Measurements from ENCODE around the gene USP53. TPM values are rescaled to one million over a fixed set of nuclear protein-coding genes. Genes with fewer than 3 reads are reported as not detected.

USP53 gene
- total and polyA plus RNA-seq, 9 of the 15 experiments (the other 6 are each of a cell fraction or from before 2014, with no cell fraction given), result 2.9 to 9.6 (median 8.3) TPM

DNA sequence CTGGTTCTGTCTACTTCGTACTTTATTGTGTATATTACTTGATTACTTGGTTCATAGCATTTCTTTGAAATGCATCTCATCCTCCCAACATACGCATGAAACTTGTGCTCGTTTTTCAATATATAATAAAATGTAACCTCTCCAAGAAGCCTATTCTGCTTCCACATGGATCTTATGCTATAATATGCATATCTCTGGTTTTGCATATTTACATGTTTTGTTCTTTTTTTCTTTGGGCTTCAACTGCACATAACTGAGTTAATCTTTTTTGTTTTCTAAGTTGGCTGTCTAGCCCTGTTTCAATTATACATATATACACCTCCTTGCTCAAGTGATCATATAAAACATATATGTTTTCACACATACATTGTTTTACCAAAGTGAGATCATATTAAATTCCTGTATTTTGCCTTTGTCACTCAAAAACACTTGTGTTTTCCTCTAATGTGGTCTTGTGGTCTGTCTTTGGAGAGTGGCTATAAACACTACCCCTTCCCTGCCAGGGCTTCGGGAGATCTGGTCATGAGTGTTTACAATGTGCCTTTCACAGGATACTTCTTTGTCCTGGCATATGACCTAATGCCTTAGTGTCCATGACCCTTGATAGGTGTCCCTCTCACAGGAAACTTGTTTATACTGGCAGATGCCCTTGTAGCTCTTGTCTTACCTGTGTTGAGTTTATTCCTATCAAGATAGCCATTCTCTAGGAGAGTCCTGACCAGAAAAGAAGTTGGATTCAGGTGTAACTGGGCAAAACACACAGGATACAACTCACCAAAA lies 17.6 kb downstream of the USP53 start (continued):
- no peak for TF ChIP-seq ELK3 (CRISPR knock-in tag; IDR thresholded peaks at IDR 0.05)
- no peak for TF ChIP-seq TAF1 (IDR thresholded peaks at IDR 0.05; ENCODE audit: control insufficient read depth, extremely low read depth, insufficient read depth, low read length, severe bottlenecking)
- no peak for TF ChIP-seq HNRNPK (IDR thresholded peaks at IDR 0.05; ENCODE audit: low read depth, low read length, poor library complexity, severe bottlenecking)
- TF ChIP-seq SRSF9 (IDR thresholded peaks at IDR 0.05; ENCODE audit: borderline replicate concordance, low read depth, low read length), result no peak
- no peak for TF ChIP-seq EGR1 (conservative IDR thresholded peaks at IDR 0.05)
- TF ChIP-seq FOXK2 (conservative IDR thresholded peaks at IDR 0.05 in 1 of 2, IDR thresholded peaks at IDR 0.05 in 1 of 2; ENCODE audit: low read depth in 2 of 2), result no peak

- Histone ChIP-seq H3K9me3 (replicated peaks; ENCODE audit: control insufficient read depth, insufficient read depth, low read depth, low read length) (no peaks in the 10 kb centered on the region), H3K27ac (ENCODE audit: extremely low read depth, low read depth, low read length) (no peak overlapping the region), H3K36me3 (ENCODE audit: control insufficient read depth, insufficient read depth, low read length) (no peaks in the 10 kb centered on the region), H3K4me2 (ENCODE audit: insufficient read depth, low read length) (no peak overlapping the region), H3K9me1 (ENCODE audit: control insufficient read depth, insufficient read depth, low read length) (no peaks in the 10 kb centered on the region), H3K9ac (ENCODE audit: insufficient read depth in 1 of 2, low read depth in 2 of 2, low read length in 2 of 2) (no peak overlapping the region), H3K79me2 (ENCODE audit: control insufficient read depth, insufficient read depth, low read length) (peaks cover 6% of the 10 kb centered on the region; the same call in 2 of the 3 replicates), H3K27me3 (ENCODE audit: control insufficient read depth in 2 of 2, insufficient read depth in 2 of 2, low read length in 2 of 2) (no peaks in the 10 kb centered on the region), H4K20me1 (replicated peaks; ENCODE audit: control insufficient read depth, insufficient read depth, low read length) (no peaks in the 10 kb centered on the region), H2AFZ (ENCODE audit: low read depth, low read length) (no peak overlapping the region), H3K4me1 (replicated peaks in 1 of 2; ENCODE audit: control insufficient read depth in 2 of 2, insufficient read depth in 2 of 2, low read length in 2 of 2) (peaks cover 2 to 4% of the 10 kb centered on the region in 2 experiments; a peak in 2 of 5 replicates), H3K4me3 (no peak overlapping the region)
- 45% methylated on average over 3 of the region's 3 CpGs for WGBS (ENCODE audit: insufficient coverage, low coverage, missing lambda C conversion rate)
- CTCF ChIA-PET (ENCODE audit: low intra/inter-chr PET ratio), result no interaction called here
- no TSS peak for BruUV-seq (replicated peaks)
- ATAC-seq (no peak), FAIRE-seq (no peak), DNase-seq (ENCODE audit: extremely low read depth in 1 of 4, low spot score in 3 of 4) (no peak)
- in situ Hi-C loops (cut with MboI) (no loop called here), intact Hi-C loops (cut with micrococcal nuclease) (no loop called here)
- TF ChIP-seq RCOR1 (IDR thresholded peaks at IDR 0.05; ENCODE audit: borderline replicate concordance in 1 of 2, low read depth in 2 of 2, low read length in 2 of 2) (no peak), ZNF143 (CRISPR knock-in tag; IDR thresholded peaks at IDR 0.05) (no peak), TBL1XR1 (IDR thresholded peaks at IDR 0.05; ENCODE audit: low read length in 2 of 2) (no peak), TCF3 (CRISPR knock-in tag; IDR thresholded peaks at IDR 0.05) (no peak), SAFB (IDR thresholded peaks at IDR 0.05; ENCODE audit: borderline replicate concordance, low read depth, low read length) (no peak), MCM5 (IDR thresholded peaks at IDR 0.05; ENCODE audit: low read depth) (no peak)
- TF ChIP-seq, protein P1, sequence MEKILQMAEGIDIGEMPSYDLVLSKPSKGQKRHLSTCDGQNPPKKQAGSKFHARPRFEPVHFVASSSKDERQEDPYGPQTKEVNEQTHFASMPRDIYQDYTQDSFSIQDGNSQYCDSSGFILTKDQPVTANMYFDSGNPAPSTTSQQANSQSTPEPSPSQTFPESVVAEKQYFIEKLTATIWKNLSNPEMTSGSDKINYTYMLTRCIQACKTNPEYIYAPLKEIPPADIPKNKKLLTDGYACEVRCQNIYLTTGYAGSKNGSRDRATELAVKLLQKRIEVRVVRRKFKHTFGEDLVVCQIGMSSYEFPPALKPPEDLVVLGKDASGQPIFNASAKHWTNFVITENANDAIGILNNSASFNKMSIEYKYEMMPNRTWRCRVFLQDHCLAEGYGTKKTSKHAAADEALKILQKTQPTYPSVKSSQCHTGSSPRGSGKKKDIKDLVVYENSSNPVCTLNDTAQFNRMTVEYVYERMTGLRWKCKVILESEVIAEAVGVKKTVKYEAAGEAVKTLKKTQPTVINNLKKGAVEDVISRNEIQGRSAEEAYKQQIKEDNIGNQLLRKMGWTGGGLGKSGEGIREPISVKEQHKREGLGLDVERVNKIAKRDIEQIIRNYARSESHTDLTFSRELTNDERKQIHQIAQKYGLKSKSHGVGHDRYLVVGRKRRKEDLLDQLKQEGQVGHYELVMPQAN (IDR thresholded peaks at IDR 0.05; ENCODE audit: borderline replicate concordance), result no peak
- POLR2A ChIA-PET, result no interaction called here
Measured at GRCh38 chr4:119231491-119231890, 19.0 kb downstream of the USP53 start.
